GM18873 (cell line): ENCODE data around the gene TMEM256.

Experiments
- ATAC-seq: cut with Tn5 transposase; IDR thresholded peaks from one replicate; pipeline ENCODE4 v1.9.1; 2021; ENCODE audit warnings: mild to moderate bottlenecking, moderate library complexity, moderate number of reproducible peaks; ENCODE audit not compliant: unreplicated experiment, low FRiP score

TMEM256 gene

GRCh38 chr17:7356072-7356549 is 47.8 kb downstream of the TMEM256 start:
- ATAC-seq: no peak

DNA sequence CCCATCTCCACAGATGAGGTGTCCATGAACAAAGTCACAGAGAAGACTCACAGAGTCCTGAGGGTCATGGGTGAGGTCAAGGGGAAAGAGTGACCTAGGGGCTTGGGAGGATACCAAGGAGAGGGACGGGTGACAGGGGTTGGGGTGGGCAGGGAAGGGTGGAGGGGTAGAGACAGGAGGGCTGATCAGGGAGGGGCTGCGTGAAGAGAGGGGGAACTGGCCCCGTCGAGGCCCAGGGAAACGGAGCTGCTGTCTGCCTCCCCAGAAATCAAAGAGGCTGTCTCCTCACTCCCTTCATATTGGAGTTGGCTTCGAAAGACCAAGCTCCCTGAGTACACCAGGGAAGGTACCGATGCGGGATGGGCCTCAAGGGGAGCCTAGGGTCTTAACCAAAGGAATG is 48.3 kb downstream of the TMEM256 start:
- no peak for ATAC-seq

DNA sequence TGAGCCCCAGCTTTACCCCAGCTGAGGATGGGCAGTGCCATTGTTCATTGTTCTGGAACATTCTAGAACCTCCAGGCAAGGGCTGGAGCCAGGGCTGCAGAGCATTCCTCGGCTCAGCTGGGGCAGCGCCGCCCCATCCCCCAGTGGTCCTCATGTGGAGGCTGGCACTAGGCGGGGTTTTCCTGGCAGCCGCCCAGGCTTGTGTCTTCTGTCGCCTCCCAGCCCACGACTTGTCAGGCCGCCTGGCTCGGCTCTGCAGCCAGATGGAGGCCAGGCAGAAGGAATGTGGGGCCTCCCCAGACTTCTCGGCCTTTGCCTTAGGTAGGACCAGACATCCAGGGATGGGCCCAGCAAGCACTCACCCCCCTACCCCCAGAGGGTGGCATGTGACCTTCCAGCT is 48.8 kb downstream of the TMEM256 start, which contains the start of gene TMEM95:
TSS of gene TMEM95 (plus strand) at position 104 of the 400 bp plus-strand sequence. CDS start at position 153, 49 bp downstream.
- ATAC-seq: no peak

GRCh38 chr17:7354262-7354843 is 49.5 kb downstream of the TMEM256 start:
- no peak for ATAC-seq
